Measurements from ENCODE around the gene LRRC8D. TPM values are rescaled to one million over a fixed set of nuclear protein-coding genes. Genes with fewer than 3 reads are reported as not detected.

Gene LRRC8D
- total and polyA plus RNA-seq, 11 donors: 2.1 to 16.5 (median 8.0) TPM

DNA sequence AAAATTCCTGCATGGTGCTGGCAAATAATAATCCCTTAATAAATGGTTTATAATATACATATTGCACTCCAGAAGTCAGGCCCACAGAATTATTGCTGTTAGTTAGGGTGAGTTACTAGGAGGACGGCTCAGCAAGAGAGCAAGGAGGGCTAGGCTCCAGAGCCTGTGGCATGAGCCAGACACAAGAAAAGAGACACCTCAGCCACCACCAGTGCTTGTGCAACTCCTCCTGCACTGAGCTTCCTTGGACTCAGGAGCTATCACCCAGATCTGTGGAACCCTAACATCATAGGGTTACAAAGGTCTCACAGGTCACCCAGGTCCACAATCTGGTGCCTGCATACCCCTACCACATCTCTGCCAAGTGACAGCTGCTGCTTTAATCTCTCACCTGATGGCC lies 12.8 kb upstream of the LRRC8D start:
- no peak for DNase-seq
- Histone ChIP-seq H3K27me3 (no peaks in the 10 kb centered on the region), H3K4me3 (no peak overlapping the region), H3K27ac (no peak overlapping the region), H3K4me1 (peaks cover 0 to 10% (median 0%) of the 10 kb centered on the region in 12 donors), H3K36me3 (no peaks in the 10 kb centered on the region), H3K9me3 (no peaks in the 10 kb centered on the region)
- intact Hi-C loops (cut with DNase I): loop anchor here in 4 of 10 donors (5.0 to 10.0 kb wide), 2 partner anchors 34 to 147 kb away; no protein-coding TSS in a partner anchor
- TF ChIP-seq POLR2A (IDR thresholded peaks at IDR 0.05): no peak
- TF ChIP-seq, protein P1, sequence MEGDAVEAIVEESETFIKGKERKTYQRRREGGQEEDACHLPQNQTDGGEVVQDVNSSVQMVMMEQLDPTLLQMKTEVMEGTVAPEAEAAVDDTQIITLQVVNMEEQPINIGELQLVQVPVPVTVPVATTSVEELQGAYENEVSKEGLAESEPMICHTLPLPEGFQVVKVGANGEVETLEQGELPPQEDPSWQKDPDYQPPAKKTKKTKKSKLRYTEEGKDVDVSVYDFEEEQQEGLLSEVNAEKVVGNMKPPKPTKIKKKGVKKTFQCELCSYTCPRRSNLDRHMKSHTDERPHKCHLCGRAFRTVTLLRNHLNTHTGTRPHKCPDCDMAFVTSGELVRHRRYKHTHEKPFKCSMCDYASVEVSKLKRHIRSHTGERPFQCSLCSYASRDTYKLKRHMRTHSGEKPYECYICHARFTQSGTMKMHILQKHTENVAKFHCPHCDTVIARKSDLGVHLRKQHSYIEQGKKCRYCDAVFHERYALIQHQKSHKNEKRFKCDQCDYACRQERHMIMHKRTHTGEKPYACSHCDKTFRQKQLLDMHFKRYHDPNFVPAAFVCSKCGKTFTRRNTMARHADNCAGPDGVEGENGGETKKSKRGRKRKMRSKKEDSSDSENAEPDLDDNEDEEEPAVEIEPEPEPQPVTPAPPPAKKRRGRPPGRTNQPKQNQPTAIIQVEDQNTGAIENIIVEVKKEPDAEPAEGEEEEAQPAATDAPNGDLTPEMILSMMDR (IDR thresholded peaks at IDR 0.05): no peak
- ATAC-seq: no peak
- WGBS, 4 donors: 94 to 100% (median 98%) methylated on average over 1 of the region's 1 CpG

DNA sequence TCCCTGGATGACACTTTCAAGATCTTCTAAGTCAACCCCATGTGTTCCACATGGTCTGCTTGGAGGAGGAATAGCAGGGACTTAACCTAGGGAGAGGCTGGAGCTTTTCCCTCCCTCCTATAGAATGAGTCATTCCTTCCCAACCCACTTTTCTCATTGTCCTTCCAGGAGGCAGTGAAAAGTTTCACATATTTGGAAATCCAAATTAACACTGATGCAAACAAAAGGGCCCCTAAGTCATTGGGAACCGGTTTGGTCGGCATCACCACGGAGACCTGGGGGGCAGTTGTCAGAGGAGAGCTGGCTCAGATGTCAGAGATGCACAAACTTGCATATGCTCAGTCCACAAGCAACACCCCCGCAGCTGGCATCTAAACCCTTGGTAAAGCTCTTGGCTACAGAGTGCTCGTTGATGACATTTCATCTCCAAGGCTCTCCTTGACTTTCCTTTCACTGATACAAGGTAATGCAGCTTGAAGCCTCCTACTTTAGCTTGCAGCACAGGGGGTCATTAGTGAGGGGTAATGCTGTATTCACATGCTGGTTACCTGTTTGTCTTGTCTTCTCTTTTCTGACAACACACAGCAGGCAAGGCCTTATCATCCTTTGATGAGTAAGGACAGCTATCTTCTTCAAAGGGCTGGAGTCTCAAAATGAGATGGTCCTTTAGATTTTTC lies 12.3 kb upstream of the LRRC8D start:
- 58 to 66% (median 61%) methylated on average over 5 of the region's 5 CpGs for WGBS, 4 donors
- Histone ChIP-seq H3K27me3 (peaks cover 0 to under 1% (median 0%) of the 10 kb centered on the region in 9 donors), H3K27ac (no peak overlapping the region), H3K4me1 (peaks cover 0 to 16% (median 0%) of the 10 kb centered on the region in 12 donors), H3K9me3 (no peaks in the 10 kb centered on the region), H3K36me3 (no peaks in the 10 kb centered on the region), H3K4me3 (no peak overlapping the region)
- intact Hi-C loops (cut with DNase I): loop anchor here in 4 of 10 donors (5.0 to 10.0 kb wide), 2 partner anchors 34 to 146 kb away; no protein-coding TSS in a partner anchor
- DNase-seq (no peak), ATAC-seq (no peak)
- TF ChIP-seq, protein P1 (IDR thresholded peaks at IDR 0.05): no peak
- TF ChIP-seq POLR2A (IDR thresholded peaks at IDR 0.05): no peak

DNA sequence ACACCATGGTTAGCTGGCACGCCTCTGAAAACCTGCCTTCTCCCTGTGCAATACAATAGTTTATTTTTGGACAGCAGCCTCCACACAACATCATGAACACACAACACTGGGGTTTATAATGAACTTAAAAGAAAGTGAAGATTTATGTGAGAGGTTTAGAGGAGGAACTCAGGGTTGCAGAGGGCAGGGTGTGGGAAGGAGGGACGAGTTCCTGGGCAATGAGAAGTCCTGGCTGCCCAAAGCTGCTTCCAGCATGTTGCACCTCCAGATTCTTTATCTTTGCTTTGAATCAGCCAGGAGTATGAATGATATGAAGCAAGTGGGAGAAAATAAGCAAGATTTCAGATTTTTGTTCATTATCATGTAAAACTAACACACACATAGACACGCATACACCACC lies 11.3 kb upstream of the LRRC8D start:
- no peak for TF ChIP-seq POLR2A (IDR thresholded peaks at IDR 0.05)
- TF ChIP-seq, protein P1 (IDR thresholded peaks at IDR 0.05): no peak
- H3K27me3 ChIP-seq: peaks cover 0 to 3% (median 0%) of the 10 kb centered on the region in 9 donors
- H3K36me3 ChIP-seq: no peaks in the 10 kb centered on the region
- WGBS, 4 donors: 91 to 94% (median 92%) methylated on average over 3 of the region's 3 CpGs
- H3K27ac ChIP-seq: no peak overlapping the region
- no peak overlapping the region for H3K4me3 ChIP-seq
- no peak for ATAC-seq
- no peak for DNase-seq
- H3K4me1 ChIP-seq: peaks cover 0 to 14% (median 0%) of the 10 kb centered on the region in 12 donors
- intact Hi-C loops (cut with DNase I): loop anchor here in 4 of 10 donors (5.0 to 10.0 kb wide), 2 partner anchors 33 to 145 kb away; no protein-coding TSS in a partner anchor
- H3K9me3 ChIP-seq: no peaks in the 10 kb centered on the region

DNA sequence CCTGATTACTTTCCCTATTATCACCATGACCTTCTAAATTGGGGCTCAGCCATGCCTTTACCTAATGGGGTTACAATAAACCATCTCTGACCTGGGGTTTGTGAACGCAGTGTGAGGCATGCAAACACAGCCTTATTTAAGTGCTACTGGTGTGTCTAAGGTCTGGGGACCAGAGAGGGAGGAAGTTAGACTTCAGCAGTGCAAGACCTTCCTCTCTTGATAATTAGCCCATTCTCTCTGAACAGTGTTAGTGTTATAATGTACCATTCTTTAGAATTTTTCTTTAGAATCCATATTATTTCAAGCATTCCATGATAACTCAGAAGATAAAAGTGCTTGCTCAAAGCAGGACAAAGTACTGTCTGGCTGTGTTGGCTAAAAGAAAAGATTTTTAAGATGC lies 10.5 kb upstream of the LRRC8D start:
- H3K4me1 ChIP-seq: peaks cover 0 to 9% (median 0%) of the 10 kb centered on the region in 12 donors
- ATAC-seq: no peak
- intact Hi-C loops (cut with DNase I): no loop called here

More for the DNA sequence above, 10.5 kb upstream of the LRRC8D start:
- no peak for DNase-seq
- H3K27me3 ChIP-seq: peaks cover 0 to 3% (median 0%) of the 10 kb centered on the region in 9 donors
- no peaks in the 10 kb centered on the region for H3K9me3 ChIP-seq
- H3K27ac ChIP-seq: no peak overlapping the region
- no peak overlapping the region for H3K4me3 ChIP-seq
- no peaks in the 10 kb centered on the region for H3K36me3 ChIP-seq
- WGBS, 4 donors: 68 to 82% (median 77%) methylated on average over 1 of the region's 1 CpG
- no peak for TF ChIP-seq POLR2A (IDR thresholded peaks at IDR 0.05)
- TF ChIP-seq, protein P1 (IDR thresholded peaks at IDR 0.05): no peak

Measured in heart left ventricle (tissue), 16 donors.